Right lobe of liver (tissue), 6 donors: ENCODE data around the gene FEM1B. TPM values are rescaled to one million over a fixed set of nuclear protein-coding genes. Genes with fewer than 3 reads are reported as not detected.
A peak's percentile ranks its signal among the peaks of the same experiment; 100 is the strongest.

Source experiments
- ATAC-seq, 4 donors: fragments of 200-7000 bp; cut with Tn5 transposase; one replicate each; pipeline ENCODE4 v1.9.1; 2020; ENCODE audit warnings: mild to moderate bottlenecking in 4 of 4, moderate library complexity in 4 of 4
- DNase-seq, 3 donors: peaks; one replicate each; pipeline ENCODE4 v3.0.0-alpha.2; 2020
- H3K27ac ChIP-seq, 3 donors: fragments of 200-600 bp; one replicate each; pipeline ENCODE4 v1.8.0; 2022
- H3K27me3 ChIP-seq, 2 donors: fragments of 200-600 bp; one replicate each; pipeline ENCODE4 v1.8.0; 2022
- H3K36me3 ChIP-seq, 4 donors: fragments of 200-600 bp; sonication (generic) in 1 of 4; one replicate each; pipeline versions ENCODE4 v1.5.1 to v1.8.0; 2017 to 2022; ENCODE audit warnings: control low read depth in 1 of 4
- H3K4me1 ChIP-seq, 4 donors: fragments of 200-600 bp; sonication (generic) in 1 of 4; one replicate each; pipeline versions ENCODE4 v1.5.1 to v1.8.0; 2017 to 2022; ENCODE audit warnings: control low read depth in 1 of 4
- H3K4me3 ChIP-seq, 3 donors: fragments of 200-600 bp; one replicate each; pipeline ENCODE4 v1.8.0; 2022
- H3K9me3 ChIP-seq, 4 donors: fragments of 200-600 bp; sonication (generic) in 1 of 4; one replicate each; pipeline versions ENCODE4 v1.5.1 to v1.8.0; 2017 to 2022; ENCODE audit warnings: control low read depth in 1 of 4
- POLR2A ChIP-seq: fragments of 450-650 bp; IDR thresholded peaks from one replicate; pipeline ENCODE4 v1.6.1; 2017; ENCODE audit warnings: antibody characterized with exemption, mild to moderate bottlenecking
- WGBS: methylation state at CpG from one replicate; pipeline ENCODE4 v1.1.6; 2018; ENCODE audit warnings: low coverage, low lambda C conversion rate; ENCODE audit not compliant: insufficient coverage; ENCODE audit errors: missing lambda C conversion rate; 5-methylcytosine and 5-hydroxymethylcytosine counted together
- intact Hi-C, 2 donors: fragments of 100-400 bp; cut with DNase I; formaldehyde crosslinking; loops; one replicate each; pipeline versions ENCODE4 v1.11.2 to v1.14.1; 2022
- total RNA-seq, 6 experiments: library from RNA; depleted of rRNA in 2 of 6; stranded (reverse); fragments of >200 nt in 2 of 6; fragmentation: NEBNext Ultra II Directional in 3 of 6; extraction: Animal tissue kit (Norgen Biotek cat#: 25700) in 3 of 6; gene quantifications; one replicate each; pipeline versions ENCODE4 v1.1.0 to v1.2.4, GENCODE V29; 2016 to 2023
- TF ChIP-seq, protein P1 (sequence below), 4 donors: fragments of 200-600 bp in 3 of 4; fragments of 450-650 bp in 1 of 4; IDR thresholded peaks; one replicate each; pipeline versions ENCODE4 v1.5.1 to v1.8.0; 2016 to 2022; ENCODE audit warnings: antibody characterized with exemption in 4 of 4, mild to moderate bottlenecking in 2 of 4
- donor health status: DM: no; HTN: yes; CAD: no.
- donor health status: DM: no; HTN: no; CAD: no.
- donor health status: DM: no; HTN: no; CAD: no.
- donor health status: DM: no; HTN: yes; CAD: no.
- donor health status: DM: no; HTN: yes; CAD: no.

FEM1B gene
- total RNA-seq, 6 experiments from 2014 or later, result 17.7 to 28.3 (median 23.1) TPM

DNA sequence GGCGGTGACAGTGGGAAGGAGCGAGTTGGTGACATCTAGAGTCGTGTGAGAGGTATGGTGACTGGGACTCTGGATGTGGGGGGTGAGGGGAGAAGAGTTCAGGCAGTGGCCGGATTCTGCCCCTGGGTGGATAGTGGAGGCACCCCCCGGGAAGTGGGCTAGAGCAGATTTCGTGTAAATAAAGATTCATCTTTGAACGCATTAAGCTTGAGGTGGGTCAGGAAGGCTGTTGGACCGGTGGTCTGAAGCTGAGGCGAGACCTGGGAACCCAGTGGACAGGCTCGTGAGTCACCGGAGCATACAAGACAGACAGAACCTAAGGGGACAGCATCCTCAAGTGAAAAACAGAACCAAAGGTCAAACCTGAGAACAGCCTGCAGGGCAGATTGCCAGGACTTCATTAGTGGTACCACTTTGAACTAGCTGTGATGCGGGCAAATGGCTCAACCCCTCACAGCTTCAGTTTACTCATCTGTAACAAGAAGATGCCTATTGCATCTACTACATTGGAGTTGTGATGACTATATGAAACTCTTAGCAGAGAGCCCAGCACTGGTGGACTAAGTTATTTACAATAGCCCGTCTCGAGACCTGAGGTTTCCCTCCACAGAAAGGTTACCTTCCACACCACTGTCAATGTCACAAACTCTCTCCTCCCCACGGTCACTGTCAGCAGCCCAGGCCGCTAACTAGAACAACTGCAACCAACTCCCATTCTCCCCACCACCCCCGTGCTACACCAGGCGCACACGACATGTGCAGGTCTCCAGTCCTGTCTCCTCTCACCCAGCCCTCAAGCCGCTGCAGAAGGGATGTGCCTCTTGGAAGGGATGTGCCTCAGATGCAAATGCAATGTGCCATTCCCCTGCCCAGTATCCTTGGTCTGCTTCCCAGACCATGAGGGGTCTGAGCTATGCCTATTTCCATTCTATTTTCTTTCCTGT, 47.1 kb upstream of the FEM1B start:
- Histone ChIP-seq H3K9me3 (no peaks in the 10 kb centered on the region), H3K4me3 (peak overlapping the region; percentile 67 to 94 (median 89)), H3K4me1 (peaks cover 0 to 25% (median 9%) of the 10 kb centered on the region in 4 donors), H3K27ac (peak overlapping the region; percentile 65 to 85 (median 68)), H3K36me3 (no peaks in the 10 kb centered on the region), H3K27me3 (no peaks in the 10 kb centered on the region)
- ATAC-seq, result no peak
- intact Hi-C loops, result no loop called here
- 27% methylated on average over 9 of the region's 20 CpGs for WGBS
- TF ChIP-seq, protein P1, sequence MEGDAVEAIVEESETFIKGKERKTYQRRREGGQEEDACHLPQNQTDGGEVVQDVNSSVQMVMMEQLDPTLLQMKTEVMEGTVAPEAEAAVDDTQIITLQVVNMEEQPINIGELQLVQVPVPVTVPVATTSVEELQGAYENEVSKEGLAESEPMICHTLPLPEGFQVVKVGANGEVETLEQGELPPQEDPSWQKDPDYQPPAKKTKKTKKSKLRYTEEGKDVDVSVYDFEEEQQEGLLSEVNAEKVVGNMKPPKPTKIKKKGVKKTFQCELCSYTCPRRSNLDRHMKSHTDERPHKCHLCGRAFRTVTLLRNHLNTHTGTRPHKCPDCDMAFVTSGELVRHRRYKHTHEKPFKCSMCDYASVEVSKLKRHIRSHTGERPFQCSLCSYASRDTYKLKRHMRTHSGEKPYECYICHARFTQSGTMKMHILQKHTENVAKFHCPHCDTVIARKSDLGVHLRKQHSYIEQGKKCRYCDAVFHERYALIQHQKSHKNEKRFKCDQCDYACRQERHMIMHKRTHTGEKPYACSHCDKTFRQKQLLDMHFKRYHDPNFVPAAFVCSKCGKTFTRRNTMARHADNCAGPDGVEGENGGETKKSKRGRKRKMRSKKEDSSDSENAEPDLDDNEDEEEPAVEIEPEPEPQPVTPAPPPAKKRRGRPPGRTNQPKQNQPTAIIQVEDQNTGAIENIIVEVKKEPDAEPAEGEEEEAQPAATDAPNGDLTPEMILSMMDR (IDR thresholded peaks at IDR 0.05), result peak in 1 of 4 donors; percentile 3
- TF ChIP-seq POLR2A, result no peak
- DNase-seq, result no peak

- Histone ChIP-seq H3K4me1 (peaks cover 0 to 25% (median 9%) of the 10 kb centered on the region in 4 donors), H3K27ac (no peak overlapping the region), H3K4me3 (no peak overlapping the region), H3K9me3 (no peaks in the 10 kb centered on the region), H3K36me3 (no peaks in the 10 kb centered on the region), H3K27me3 (no peaks in the 10 kb centered on the region)
- ATAC-seq (no peak), DNase-seq (no peak)
- TF ChIP-seq POLR2A, result no peak
- TF ChIP-seq, protein P1 (IDR thresholded peaks at IDR 0.05), result no peak
- intact Hi-C loops, result no loop called here
- WGBS, result 75% methylated on average over 2 of the region's 9 CpGs
Measured at GRCh38 chr15:68231102-68231818, 46.3 kb upstream of the FEM1B start.

GRCh38 chr15:68232449-68232848, 45.1 kb upstream of the FEM1B start:
- WGBS, result 49% methylated on average over 6 of the region's 6 CpGs

GRCh38 chr15:68232937-68233336, 44.6 kb upstream of the FEM1B start:
- 85% methylated on average over 6 of the region's 6 CpGs for WGBS
- Histone ChIP-seq H3K4me1 (peaks cover 0 to 24% (median 8%) of the 10 kb centered on the region in 4 donors), H3K36me3 (no peaks in the 10 kb centered on the region), H3K27ac (peak overlapping the region in 2 of 3 donors; percentile 9 to 37), H3K4me3 (no peak overlapping the region), H3K9me3 (no peaks in the 10 kb centered on the region), H3K27me3 (no peaks in the 10 kb centered on the region)
- peak in 1 of 4 donors; percentile 8 for ATAC-seq
- TF ChIP-seq, protein P1 (IDR thresholded peaks at IDR 0.05), result no peak
- TF ChIP-seq POLR2A, result no peak
- DNase-seq, result no peak
- intact Hi-C loops, result no loop called here

More at GRCh38 chr15:68232449-68232848, 45.1 kb upstream of the FEM1B start:
- TF ChIP-seq, protein P1 (IDR thresholded peaks at IDR 0.05), result no peak
- no peak for TF ChIP-seq POLR2A
- ATAC-seq (peak; percentile 12 to 33 (median 30)), DNase-seq (no peak)
- Histone ChIP-seq H3K9me3 (no peaks in the 10 kb centered on the region), H3K36me3 (no peaks in the 10 kb centered on the region), H3K4me3 (no peak overlapping the region), H3K27ac (peak overlapping the region in 2 of 3 donors; percentile 9 to 37), H3K4me1 (peaks cover 0 to 25% (median 9%) of the 10 kb centered on the region in 4 donors), H3K27me3 (no peaks in the 10 kb centered on the region)
- intact Hi-C loops, result no loop called here
